GM18508 (cell line): ENCODE results near the gene SAP30BP.

Experiments
- ATAC-seq: cut with Tn5 transposase; IDR thresholded peaks from one replicate; pipeline ENCODE4 v1.9.1; 2021; ENCODE audit warnings: moderate number of reproducible peaks; ENCODE audit not compliant: insufficient read depth, unreplicated experiment

SAP30BP gene

GRCh38 chr17:75733471-75733870 lies 66.3 kb downstream of the SAP30BP start:
- no peak for ATAC-seq

- ATAC-seq: no peak
These were observed 67.6 kb downstream of the SAP30BP start for GRCh38 chr17:75734674-75735294.

GRCh38 chr17:75736173-75736835 lies 69.2 kb downstream of the SAP30BP start:
- ATAC-seq: no peak

- no peak for ATAC-seq
These were observed 70.2 kb downstream of the SAP30BP start for GRCh38 chr17:75737133-75737962.

GRCh38 chr17:75738218-75738802 lies 71.2 kb downstream of the SAP30BP start:
- no peak for ATAC-seq

GRCh38 chr17:75739174-75739573 lies 72.0 kb downstream of the SAP30BP start:
- ATAC-seq: no peak

GRCh38 chr17:75739801-75740200 lies 72.7 kb downstream of the SAP30BP start:
- ATAC-seq: no peak

GRCh38 chr17:75740215-75740614 lies 73.1 kb downstream of the SAP30BP start:
- ATAC-seq: no peak

GRCh38 chr17:75740631-75741077 lies 73.5 kb downstream of the SAP30BP start:
- ATAC-seq: no peak

GRCh38 chr17:75742337-75742736 lies 75.2 kb downstream of the SAP30BP start:
- no peak for ATAC-seq

GRCh38 chr17:75743625-75744206 lies 76.6 kb downstream of the SAP30BP start:
- no peak for ATAC-seq

- ATAC-seq: no peak
These were observed 81.6 kb downstream of the SAP30BP start for GRCh38 chr17:75748706-75749105.

GRCh38 chr17:75749545-75750389 lies 82.6 kb downstream of the SAP30BP start:
- ATAC-seq: no peak

- no peak for ATAC-seq
These were observed 83.7 kb downstream of the SAP30BP start for GRCh38 chr17:75750661-75751423.

GRCh38 chr17:75751676-75752404 lies 84.7 kb downstream of the SAP30BP start:
- ATAC-seq: no peak

GRCh38 chr17:75752405-75752709 lies 85.2 kb downstream of the SAP30BP start:
- ATAC-seq: no peak

- ATAC-seq: no peak
These were observed 85.8 kb downstream of the SAP30BP start for GRCh38 chr17:75752802-75753513.
